RPMI8226 (cell line): ENCODE measurements around the gene CTNNA2.
"Not testable (repeated sequence)": the region's sequence is repeated elsewhere in the genome, so short reads cannot be mapped to it uniquely, and the experiment has no call there.

Experiments used
- DNase-seq: peaks from one replicate; pipeline ENCODE4 v3.0.0-alpha.2; 2015

Gene CTNNA2

GRCh38 chr2:80113399-80113798, 600.5 kb downstream of the CTNNA2 start:
- DNase-seq = no peak

- no peak for DNase-seq
Observed at GRCh38 chr2:80114812-80115211, 602.0 kb downstream of the CTNNA2 start.

GRCh38 chr2:80117401-80117800, 604.5 kb downstream of the CTNNA2 start:
- DNase-seq = no peak

- DNase-seq = no peak
Observed at GRCh38 chr2:80120866-80121265, 608.0 kb downstream of the CTNNA2 start.

GRCh38 chr2:80122675-80123074, 609.8 kb downstream of the CTNNA2 start:
- DNase-seq = no peak

- DNase-seq = no peak
Observed at GRCh38 chr2:80126596-80127189, 613.8 kb downstream of the CTNNA2 start.

GRCh38 chr2:80128080-80128479, 615.2 kb downstream of the CTNNA2 start:
- no peak for DNase-seq

GRCh38 chr2:80132281-80132680, 619.4 kb downstream of the CTNNA2 start:
- DNase-seq = no peak

GRCh38 chr2:80135001-80135400, 622.1 kb downstream of the CTNNA2 start:
- no peak for DNase-seq

GRCh38 chr2:80136338-80136737, 623.5 kb downstream of the CTNNA2 start:
- DNase-seq = no peak

GRCh38 chr2:80139001-80139400, 626.1 kb downstream of the CTNNA2 start:
- no peak for DNase-seq

- no peak for DNase-seq
Observed at GRCh38 chr2:80141007-80141726, 628.3 kb downstream of the CTNNA2 start.

GRCh38 chr2:80145499-80145898, 632.6 kb downstream of the CTNNA2 start:
- DNase-seq = no peak

- not testable (repeated sequence) for DNase-seq
Observed at GRCh38 chr2:80146757-80147156, 633.9 kb downstream of the CTNNA2 start.

- no peak for DNase-seq
Observed at GRCh38 chr2:80147690-80148089, 634.8 kb downstream of the CTNNA2 start.

- DNase-seq = no peak
Observed at GRCh38 chr2:80148906-80149305, 636.1 kb downstream of the CTNNA2 start.

GRCh38 chr2:80149991-80150390, 637.1 kb downstream of the CTNNA2 start:
- no peak for DNase-seq

GRCh38 chr2:80151248-80151647, 638.4 kb downstream of the CTNNA2 start:
- no peak for DNase-seq

- no peak for DNase-seq
Observed at GRCh38 chr2:80151651-80152050, 638.8 kb downstream of the CTNNA2 start.

- DNase-seq = no peak
Observed at GRCh38 chr2:80153151-80153550, 640.3 kb downstream of the CTNNA2 start.

GRCh38 chr2:80153768-80154167, 640.9 kb downstream of the CTNNA2 start:
- no peak for DNase-seq

- no peak for DNase-seq
Observed at GRCh38 chr2:80154231-80154915, 641.5 kb downstream of the CTNNA2 start.

- DNase-seq = no peak
Observed at GRCh38 chr2:80164375-80164774, 651.5 kb downstream of the CTNNA2 start.

GRCh38 chr2:80166483-80167171, 653.8 kb downstream of the CTNNA2 start:
- no peak for DNase-seq
